LNCaP clone FGC (cell line): ENCODE data around the gene RB1.

Experiments used
- DNase-seq: peaks from one replicate; pipeline ENCODE4 v3.0.0-alpha.2; 2011; ENCODE audit warnings: low read depth
- H3K4me3 ChIP-seq: 2 replicates; pipeline ENCODE4 v1.5.1; 2011; ENCODE audit warnings: mild to moderate bottlenecking, low read depth, low read length, control low read depth
- TF ChIP-seq, protein P1 (sequence below): IDR thresholded peaks from 2 replicates; pipeline ENCODE4 v1.5.1; 2012; ENCODE audit warnings: mild to moderate bottlenecking; ENCODE audit not compliant: control insufficient read depth, insufficient read depth; ENCODE audit errors: extremely low read depth

Gene RB1

DNA sequence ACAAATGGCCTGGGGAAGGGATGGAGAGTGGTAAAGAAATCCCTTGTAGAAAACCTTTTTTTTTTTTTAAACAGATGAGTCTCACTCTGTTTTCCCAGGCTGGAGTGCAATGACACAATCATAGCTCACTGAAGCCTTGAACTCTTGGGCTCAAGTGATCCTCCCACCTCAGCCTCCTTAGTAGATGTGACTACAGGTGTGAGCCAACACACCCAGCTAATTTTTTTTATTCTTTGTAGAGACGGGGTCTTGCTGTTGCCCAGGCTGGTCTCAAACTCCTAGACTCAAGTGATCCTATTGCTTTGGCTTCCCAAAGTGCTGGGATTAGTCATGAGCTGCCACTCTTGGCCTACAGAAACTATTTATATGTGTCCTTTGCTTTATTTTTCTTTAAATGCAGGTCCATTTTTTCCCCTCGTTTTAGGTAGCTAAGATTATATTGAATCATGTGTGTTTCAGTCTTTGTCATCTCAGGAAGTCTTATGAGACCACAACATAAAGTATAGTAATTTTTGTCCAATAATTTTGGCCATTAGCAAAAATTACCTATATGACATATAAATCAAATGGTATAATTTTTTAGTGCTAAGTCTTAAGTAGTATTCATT lies 98.9 kb downstream of the RB1 start:
- no peak overlapping the region for H3K4me3 ChIP-seq
- no peak for DNase-seq
- TF ChIP-seq, protein P1, sequence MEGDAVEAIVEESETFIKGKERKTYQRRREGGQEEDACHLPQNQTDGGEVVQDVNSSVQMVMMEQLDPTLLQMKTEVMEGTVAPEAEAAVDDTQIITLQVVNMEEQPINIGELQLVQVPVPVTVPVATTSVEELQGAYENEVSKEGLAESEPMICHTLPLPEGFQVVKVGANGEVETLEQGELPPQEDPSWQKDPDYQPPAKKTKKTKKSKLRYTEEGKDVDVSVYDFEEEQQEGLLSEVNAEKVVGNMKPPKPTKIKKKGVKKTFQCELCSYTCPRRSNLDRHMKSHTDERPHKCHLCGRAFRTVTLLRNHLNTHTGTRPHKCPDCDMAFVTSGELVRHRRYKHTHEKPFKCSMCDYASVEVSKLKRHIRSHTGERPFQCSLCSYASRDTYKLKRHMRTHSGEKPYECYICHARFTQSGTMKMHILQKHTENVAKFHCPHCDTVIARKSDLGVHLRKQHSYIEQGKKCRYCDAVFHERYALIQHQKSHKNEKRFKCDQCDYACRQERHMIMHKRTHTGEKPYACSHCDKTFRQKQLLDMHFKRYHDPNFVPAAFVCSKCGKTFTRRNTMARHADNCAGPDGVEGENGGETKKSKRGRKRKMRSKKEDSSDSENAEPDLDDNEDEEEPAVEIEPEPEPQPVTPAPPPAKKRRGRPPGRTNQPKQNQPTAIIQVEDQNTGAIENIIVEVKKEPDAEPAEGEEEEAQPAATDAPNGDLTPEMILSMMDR = no peak

GRCh38 chr13:48403151-48403631 lies 99.6 kb downstream of the RB1 start:
- no peak overlapping the region for H3K4me3 ChIP-seq
- TF ChIP-seq, protein P1 = no peak
- DNase-seq = no peak

DNA sequence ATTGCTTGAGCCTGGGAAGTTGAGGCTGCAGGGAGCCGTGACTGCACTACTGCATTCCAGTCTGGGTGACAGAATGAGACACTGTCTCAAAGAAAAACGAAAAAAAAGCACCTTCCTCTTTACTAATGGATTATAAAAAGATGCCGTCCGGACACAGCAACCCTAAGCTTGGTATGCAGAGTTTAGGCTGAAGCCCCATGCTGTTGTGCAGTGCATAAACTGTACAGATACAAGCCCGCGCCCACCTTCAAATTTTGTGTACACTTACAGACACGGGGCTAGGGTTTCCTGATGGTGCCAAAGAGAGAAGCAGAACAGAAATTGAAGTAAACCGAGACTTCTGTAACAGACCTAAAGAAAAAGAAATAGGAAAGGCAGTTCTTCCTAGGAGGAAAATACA lies 100.4 kb downstream of the RB1 start:
- no peak overlapping the region for H3K4me3 ChIP-seq
- TF ChIP-seq, protein P1 = no peak
- no peak for DNase-seq

DNA sequence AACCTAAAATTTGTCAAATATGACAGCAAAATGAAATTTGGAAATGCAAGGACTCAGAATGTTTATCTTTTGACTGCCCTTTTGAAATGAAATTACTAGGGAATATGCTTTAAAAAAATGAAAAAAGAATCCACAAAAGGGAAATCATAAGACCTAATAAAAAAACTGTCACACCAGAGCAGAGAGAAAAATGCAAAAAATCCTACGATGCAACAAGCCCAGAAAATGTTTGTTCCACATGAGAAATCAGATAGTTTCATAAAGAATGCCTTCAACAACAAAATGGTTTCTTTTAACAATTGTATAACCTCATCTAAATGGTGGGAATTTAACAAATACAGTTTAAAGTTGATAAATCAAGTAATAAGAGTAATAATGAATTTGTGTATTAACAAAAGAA lies 101.4 kb downstream of the RB1 start:
- no peak overlapping the region for H3K4me3 ChIP-seq
- TF ChIP-seq, protein P1 = no peak
- DNase-seq = no peak

DNA sequence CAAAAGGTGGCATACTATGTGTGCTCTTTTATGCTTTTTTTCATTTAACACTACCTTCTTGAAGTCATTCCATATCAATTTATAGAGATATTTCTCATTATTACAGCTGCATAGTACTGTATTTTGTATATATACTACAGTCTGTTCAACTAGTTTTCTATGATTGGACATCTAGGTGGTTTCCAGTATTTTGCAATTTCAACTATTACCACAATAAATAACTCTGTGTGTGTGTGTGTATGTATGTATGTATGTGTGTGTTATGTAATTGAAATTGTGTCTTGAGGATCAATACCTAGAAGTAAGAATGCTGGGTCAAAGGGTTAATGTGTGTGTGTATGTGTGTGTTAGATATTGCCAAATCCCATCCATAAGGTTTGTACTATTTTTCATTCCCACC lies 102.3 kb downstream of the RB1 start:
- TF ChIP-seq, protein P1 = no peak
- no peak for DNase-seq
- no peak overlapping the region for H3K4me3 ChIP-seq

- no peak for DNase-seq
- peak overlapping the region; percentile 15; the same call in 1 of the 2 replicates for H3K4me3 ChIP-seq
- TF ChIP-seq, protein P1 = no peak
These were observed 106.6 kb downstream of the RB1 start for GRCh38 chr13:48410199-48410598.
